GM12875 (cell line): Measurements from ENCODE around the gene SLC25A44.
"Not testable (repeated sequence)": the region's sequence is repeated elsewhere in the genome, so short reads cannot be mapped to it uniquely, and the experiment has no call there.

Experiments
- H3K4me3 ChIP-seq: one replicate; pipeline ENCODE4 v1.5.1; 2011; ENCODE audit warnings: low read depth, low read length, control low read depth
- CTCF ChIP-seq: IDR thresholded peaks from 2 replicates; pipeline ENCODE4 v1.5.1; 2011; ENCODE audit warnings: low read depth, mild to moderate bottlenecking, control low read depth, inconsistent platforms, low read length, moderate library complexity, borderline replicate concordance; ENCODE audit not compliant: insufficient read depth

Gene SLC25A44

GRCh38 chr1:156177919-156178654, 15.8 kb upstream of the SLC25A44 start:
- TF ChIP-seq CTCF = no peak
- H3K4me3 ChIP-seq = no peak overlapping the region

GRCh38 chr1:156180471-156180870, 13.4 kb upstream of the SLC25A44 start:
- TF ChIP-seq CTCF = no peak
- no peak overlapping the region for H3K4me3 ChIP-seq

- not testable (repeated sequence) for H3K4me3 ChIP-seq
Observed at GRCh38 chr1:156181391-156181924, 12.4 kb upstream of the SLC25A44 start.

GRCh38 chr1:156182010-156182779, 11.7 kb upstream of the SLC25A44 start:
- not testable (repeated sequence) for H3K4me3 ChIP-seq

GRCh38 chr1:156186347-156187177, 7.3 kb upstream of the SLC25A44 start:
- not testable (repeated sequence) for H3K4me3 ChIP-seq

GRCh38 chr1:156190265-156190664, 3.6 kb upstream of the SLC25A44 start:
- H3K4me3 ChIP-seq = not testable (repeated sequence)

- no peak for TF ChIP-seq CTCF
- no peak overlapping the region for H3K4me3 ChIP-seq
Observed at GRCh38 chr1:156191292-156191964, 2.5 kb upstream of the SLC25A44 start.

- H3K4me3 ChIP-seq = peak overlapping the region; percentile 52
- TF ChIP-seq CTCF = no peak
Observed at GRCh38 chr1:156193208-156193487, 756 bp upstream of the SLC25A44 start.

- TF ChIP-seq CTCF = no peak
- H3K4me3 ChIP-seq = peak overlapping the region; percentile 76
Observed at GRCh38 chr1:156194300-156194652, 372 bp downstream of the SLC25A44 start.
